ENCODE results near the gene KDM8.

KDM8 gene

DNA sequence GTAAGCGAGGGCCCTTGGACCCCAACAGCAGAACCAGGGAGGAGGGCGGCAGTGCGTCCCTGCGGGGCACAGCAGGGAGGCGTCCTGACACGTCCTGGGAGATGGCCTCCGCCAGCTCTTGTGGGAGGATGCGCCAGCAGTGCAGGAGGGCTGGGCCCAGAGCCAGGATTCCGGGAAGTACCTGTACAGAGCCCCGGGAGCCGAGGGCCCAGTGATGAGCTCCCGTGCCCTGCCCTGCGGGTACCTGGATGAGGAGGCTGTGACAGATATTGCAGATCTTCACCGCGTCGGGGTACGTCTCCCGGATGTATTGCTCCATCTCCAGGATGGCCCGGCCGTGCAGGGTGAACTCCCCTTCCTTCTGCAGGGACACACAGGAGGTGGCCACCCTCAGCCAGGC, 23.1 kb downstream of the KDM8 start:
- Histone ChIP-seq H3K36me3 (ENCODE audit: insufficient read depth, low read depth, low read length) (no peaks in the 10 kb centered on the region), H3K27me3 (ENCODE audit: insufficient read depth, low read length) (no peaks in the 10 kb centered on the region), H3K4me3 (ENCODE audit: low read length) (no peak overlapping the region), H3K9ac (ENCODE audit: low read depth, low read length) (no peak overlapping the region), H3K9me3 (ENCODE audit: insufficient read depth, low read depth, low read length) (no peaks in the 10 kb centered on the region), H3K4me1 (ENCODE audit: insufficient read depth, low read length) (no peaks in the 10 kb centered on the region), H3K27ac (ENCODE audit: low read length) (no peak overlapping the region)

DNA sequence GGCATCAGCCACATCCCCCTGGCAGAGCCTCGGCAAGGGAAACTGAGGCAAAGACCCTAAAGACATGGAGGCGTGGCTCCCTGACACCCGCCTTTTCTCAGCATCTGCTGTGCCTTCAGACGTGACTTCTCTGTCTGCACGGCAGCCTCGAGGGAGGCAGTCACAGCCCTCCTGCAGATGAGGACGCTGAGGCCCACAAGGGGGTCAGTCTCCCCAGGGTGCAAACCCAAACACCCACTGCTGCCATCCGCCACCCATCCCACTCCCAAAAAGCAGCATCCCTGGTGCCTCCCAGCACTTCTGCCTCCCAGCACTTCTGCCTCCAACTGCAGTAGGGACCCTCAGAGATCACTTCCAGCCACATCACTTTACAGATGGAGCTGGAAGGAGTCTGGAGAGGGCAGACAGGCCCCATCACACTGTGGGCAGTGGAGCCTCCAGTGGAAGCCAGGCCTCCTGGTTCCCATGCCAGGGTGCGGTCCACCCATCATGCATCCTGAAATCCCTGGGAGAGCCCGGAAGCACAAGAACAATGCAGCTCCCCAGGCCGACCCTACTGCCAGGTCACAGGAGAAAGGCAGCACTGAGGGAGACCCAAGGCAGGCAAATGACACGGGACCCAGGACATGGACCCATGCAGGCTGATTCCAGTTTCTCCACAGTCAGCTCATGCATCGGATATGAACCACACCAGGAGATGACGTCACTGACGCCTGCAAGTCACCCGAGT, 23.8 kb downstream of the KDM8 start:
- Histone ChIP-seq H3K27ac (ENCODE audit: low read length) (no peak overlapping the region), H3K4me1 (ENCODE audit: insufficient read depth, low read length) (no peaks in the 10 kb centered on the region), H3K27me3 (ENCODE audit: insufficient read depth, low read length) (no peaks in the 10 kb centered on the region), H3K4me3 (ENCODE audit: low read length) (no peak overlapping the region), H3K9me3 (ENCODE audit: insufficient read depth, low read depth, low read length) (no peaks in the 10 kb centered on the region), H3K9ac (ENCODE audit: low read depth, low read length) (no peak overlapping the region), H3K36me3 (ENCODE audit: insufficient read depth, low read depth, low read length) (no peaks in the 10 kb centered on the region)

DNA sequence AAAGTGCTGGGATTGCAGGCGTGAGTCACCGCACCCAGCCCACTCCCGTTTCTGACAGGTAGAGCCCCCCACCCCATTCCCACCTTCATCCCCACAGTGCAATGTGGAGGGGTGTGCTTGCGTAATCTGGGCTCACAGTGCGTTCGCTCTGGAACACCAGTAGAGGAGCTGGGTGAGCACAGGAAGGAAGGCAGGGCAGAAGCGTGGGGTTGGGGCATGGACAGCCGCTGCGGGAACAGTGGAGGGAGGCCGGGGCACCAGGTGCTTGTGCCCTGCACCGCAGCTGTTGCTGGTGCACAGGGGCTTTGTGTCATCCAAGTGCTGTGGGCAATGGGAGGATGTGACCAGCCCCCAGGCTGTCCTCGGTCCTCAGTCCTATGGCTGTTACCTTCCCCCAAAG, 24.7 kb downstream of the KDM8 start:
- Histone ChIP-seq H3K4me1 (ENCODE audit: insufficient read depth, low read length) (no peaks in the 10 kb centered on the region), H3K27ac (ENCODE audit: low read length) (no peak overlapping the region), H3K9me3 (ENCODE audit: insufficient read depth, low read depth, low read length) (no peaks in the 10 kb centered on the region), H3K27me3 (ENCODE audit: insufficient read depth, low read length) (no peaks in the 10 kb centered on the region), H3K9ac (ENCODE audit: low read depth, low read length) (no peak overlapping the region), H3K4me3 (ENCODE audit: low read length) (no peak overlapping the region), H3K36me3 (ENCODE audit: insufficient read depth, low read depth, low read length) (no peaks in the 10 kb centered on the region)

DNA sequence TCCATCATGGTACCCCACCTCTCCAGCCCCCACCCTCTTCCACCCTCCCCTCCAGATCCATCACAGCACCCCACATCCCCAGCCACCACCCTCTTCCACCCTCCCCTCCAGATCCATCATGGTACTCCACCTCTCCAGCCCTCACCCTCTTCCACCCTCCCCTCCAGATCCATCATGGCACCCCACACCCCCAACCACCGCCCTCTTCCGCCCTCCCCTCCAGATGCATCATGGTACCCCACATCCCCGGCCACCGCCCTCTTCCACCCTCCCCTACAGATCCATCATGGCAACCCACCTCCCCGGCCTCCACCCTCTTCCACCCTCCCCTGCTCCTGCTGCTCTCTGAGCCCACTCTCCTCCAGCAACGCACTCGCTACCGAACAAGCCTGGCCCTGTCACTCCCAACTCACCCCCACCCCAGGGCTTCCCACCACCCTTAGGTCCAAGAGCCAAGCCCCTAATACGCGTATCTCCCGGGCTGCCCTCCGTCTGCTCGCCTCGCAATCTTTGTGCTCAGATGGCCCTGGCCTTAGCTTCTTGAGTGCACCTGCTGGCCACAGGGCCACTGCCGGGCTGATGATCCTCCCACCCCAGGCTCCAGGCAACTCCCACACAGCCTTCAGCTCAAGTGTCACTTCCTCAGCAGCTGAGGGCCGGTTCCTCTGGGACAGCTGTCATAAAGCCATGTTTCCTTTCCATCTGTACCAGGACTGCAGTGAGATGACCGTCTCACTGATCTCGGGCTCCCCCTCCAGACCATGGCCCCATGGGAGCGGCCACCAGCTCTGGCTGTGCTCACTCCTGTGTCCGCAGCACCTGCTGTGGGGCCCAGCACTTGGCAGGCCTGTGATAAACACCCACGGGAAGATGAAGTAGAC, 25.5 kb downstream of the KDM8 start:
- no peak overlapping the region for H3K4me3 ChIP-seq (ENCODE audit: low read length)
- H3K9me3 ChIP-seq (ENCODE audit: insufficient read depth, low read depth, low read length), result no peaks in the 10 kb centered on the region
- H3K27ac ChIP-seq (ENCODE audit: low read length), result no peak overlapping the region
- H3K36me3 ChIP-seq (ENCODE audit: insufficient read depth, low read depth, low read length), result no peaks in the 10 kb centered on the region
- no peaks in the 10 kb centered on the region for H3K4me1 ChIP-seq (ENCODE audit: insufficient read depth, low read length)
- H3K9ac ChIP-seq (ENCODE audit: low read depth, low read length), result no peak overlapping the region
- H3K27me3 ChIP-seq (ENCODE audit: insufficient read depth, low read length), result no peaks in the 10 kb centered on the region

- no peak overlapping the region for H3K9ac ChIP-seq (ENCODE audit: low read depth, low read length)
- no peak overlapping the region for H3K27ac ChIP-seq (ENCODE audit: low read length)
Measured at GRCh38 chr16:27229891-27230470, 26.7 kb downstream of the KDM8 start.

GRCh38 chr16:27230562-27231001, 27.3 kb downstream of the KDM8 start:
- no peak overlapping the region for H3K4me3 ChIP-seq (ENCODE audit: low read length)
- H3K27ac ChIP-seq (ENCODE audit: low read length), result no peak overlapping the region
- no peaks in the 10 kb centered on the region for H3K4me1 ChIP-seq (ENCODE audit: insufficient read depth, low read length)
- H3K9ac ChIP-seq (ENCODE audit: low read depth, low read length), result no peak overlapping the region
- H3K36me3 ChIP-seq (ENCODE audit: insufficient read depth, low read depth, low read length), result no peaks in the 10 kb centered on the region
- H3K9me3 ChIP-seq (ENCODE audit: insufficient read depth, low read depth, low read length), result no peaks in the 10 kb centered on the region
- no peaks in the 10 kb centered on the region for H3K27me3 ChIP-seq (ENCODE audit: insufficient read depth, low read length)

More at GRCh38 chr16:27229891-27230470, 26.7 kb downstream of the KDM8 start:
- H3K36me3 ChIP-seq (ENCODE audit: insufficient read depth, low read depth, low read length), result no peaks in the 10 kb centered on the region
- H3K9me3 ChIP-seq (ENCODE audit: insufficient read depth, low read depth, low read length), result no peaks in the 10 kb centered on the region
- H3K4me1 ChIP-seq (ENCODE audit: insufficient read depth, low read length), result no peaks in the 10 kb centered on the region
- no peak overlapping the region for H3K4me3 ChIP-seq (ENCODE audit: low read length)
- H3K27me3 ChIP-seq (ENCODE audit: insufficient read depth, low read length), result no peaks in the 10 kb centered on the region

- Histone ChIP-seq H3K36me3 (ENCODE audit: insufficient read depth, low read depth, low read length) (no peaks in the 10 kb centered on the region), H3K27me3 (ENCODE audit: insufficient read depth, low read length) (no peaks in the 10 kb centered on the region), H3K4me1 (ENCODE audit: insufficient read depth, low read length) (no peaks in the 10 kb centered on the region), H3K9ac (ENCODE audit: low read depth, low read length) (no peak overlapping the region), H3K9me3 (ENCODE audit: insufficient read depth, low read depth, low read length) (no peaks in the 10 kb centered on the region), H3K27ac (ENCODE audit: low read length) (no peak overlapping the region), H3K4me3 (ENCODE audit: low read length) (no peak overlapping the region)
Measured at GRCh38 chr16:27231692-27232060, 28.4 kb downstream of the KDM8 start.

DNA sequence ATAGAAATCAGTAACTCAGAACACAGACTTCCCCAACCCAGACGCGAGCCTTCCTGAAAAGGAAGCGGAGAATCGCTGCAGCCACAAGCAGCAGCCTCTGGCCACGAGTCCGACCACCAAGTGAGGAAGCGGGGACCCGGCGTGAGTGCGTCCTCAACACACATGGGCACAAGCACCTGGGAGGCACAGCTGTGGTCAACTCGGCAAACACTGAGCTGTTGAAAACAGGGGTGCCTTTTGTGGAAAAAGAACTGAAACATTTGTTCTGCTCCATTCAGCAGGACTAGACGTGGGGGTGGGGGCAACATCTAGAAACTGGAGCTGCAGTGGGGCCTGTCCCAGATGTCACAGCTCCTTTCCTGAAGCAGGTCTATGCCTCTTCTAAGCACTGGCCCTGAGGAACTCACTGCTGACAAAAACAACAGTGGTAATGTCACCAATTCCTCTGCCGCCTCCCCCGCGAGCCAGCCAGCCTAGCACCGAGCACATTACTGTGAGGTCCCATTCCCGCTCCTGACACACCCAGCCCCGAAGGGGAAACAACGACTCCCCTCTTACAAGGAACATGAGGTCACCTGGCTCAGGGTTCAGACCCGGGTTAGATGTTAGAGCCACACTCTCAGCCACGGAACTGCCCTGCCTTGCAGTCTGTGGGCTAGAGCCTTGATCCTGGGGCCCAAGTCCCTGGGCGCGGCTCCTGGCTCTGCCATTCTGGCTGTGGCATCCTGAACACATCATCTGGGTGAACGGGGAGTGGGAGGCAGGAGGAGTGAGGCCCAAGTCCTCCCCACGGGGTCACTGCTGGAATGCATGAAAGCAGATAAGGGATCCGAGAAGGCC, 29.0 kb downstream of the KDM8 start:
- Histone ChIP-seq H3K27ac (ENCODE audit: low read length) (no peak overlapping the region), H3K36me3 (ENCODE audit: insufficient read depth, low read depth, low read length) (no peaks in the 10 kb centered on the region), H3K27me3 (ENCODE audit: insufficient read depth, low read length) (no peaks in the 10 kb centered on the region), H3K4me3 (ENCODE audit: low read length) (no peak overlapping the region), H3K4me1 (ENCODE audit: insufficient read depth, low read length) (no peaks in the 10 kb centered on the region), H3K9me3 (ENCODE audit: insufficient read depth, low read depth, low read length) (no peaks in the 10 kb centered on the region), H3K9ac (ENCODE audit: low read depth, low read length) (no peak overlapping the region)

DNA sequence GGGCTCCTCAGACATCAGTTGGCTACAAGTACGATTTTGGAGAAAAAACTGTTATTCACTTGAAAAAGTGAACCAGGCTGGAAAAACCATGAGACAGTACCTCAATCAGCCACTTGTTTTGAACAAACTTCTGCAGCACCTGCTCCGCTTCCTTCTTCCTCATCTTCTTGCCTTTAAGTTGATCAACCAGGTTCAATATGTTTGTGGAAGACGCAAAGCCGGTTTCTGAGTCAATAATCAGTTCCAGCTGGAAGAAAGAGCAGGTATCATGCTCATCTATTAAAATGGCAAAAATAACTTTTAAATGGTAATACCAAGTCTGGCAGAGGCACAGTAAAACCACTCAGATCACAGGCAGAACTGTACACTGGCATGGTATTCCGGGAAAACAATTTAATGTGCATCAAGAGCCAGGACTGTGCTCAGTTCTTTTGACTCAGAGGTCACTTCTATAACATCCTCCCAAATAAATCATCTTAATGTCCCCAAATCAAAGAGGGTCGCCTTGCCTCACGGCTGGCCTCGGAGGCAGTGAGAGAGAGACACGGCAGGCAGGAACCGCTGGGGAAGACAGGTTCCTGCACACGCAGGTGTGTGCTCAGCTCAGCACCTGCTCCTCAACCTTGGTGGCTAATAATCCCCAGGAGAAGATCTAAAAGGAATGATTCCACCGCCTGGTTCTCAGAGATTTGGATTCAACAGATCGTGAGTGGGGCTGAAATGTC, 29.7 kb downstream of the KDM8 start:
- Histone ChIP-seq H3K36me3 (ENCODE audit: insufficient read depth, low read depth, low read length) (no peaks in the 10 kb centered on the region), H3K4me1 (ENCODE audit: insufficient read depth, low read length) (no peaks in the 10 kb centered on the region), H3K27ac (ENCODE audit: low read length) (no peak overlapping the region), H3K4me3 (ENCODE audit: low read length) (no peak overlapping the region), H3K27me3 (ENCODE audit: insufficient read depth, low read length) (no peaks in the 10 kb centered on the region), H3K9me3 (ENCODE audit: insufficient read depth, low read depth, low read length) (no peaks in the 10 kb centered on the region), H3K9ac (ENCODE audit: low read depth, low read length) (no peak overlapping the region)

GRCh38 chr16:27233731-27234130, 30.4 kb downstream of the KDM8 start:
- Histone ChIP-seq H3K9me3 (ENCODE audit: insufficient read depth, low read depth, low read length) (no peaks in the 10 kb centered on the region), H3K9ac (ENCODE audit: low read depth, low read length) (no peak overlapping the region; the same call in 1 of the 2 replicates), H3K4me3 (ENCODE audit: low read length) (no peak overlapping the region), H3K27me3 (ENCODE audit: insufficient read depth, low read length) (no peaks in the 10 kb centered on the region), H3K4me1 (ENCODE audit: insufficient read depth, low read length) (no peaks in the 10 kb centered on the region), H3K36me3 (ENCODE audit: insufficient read depth, low read depth, low read length) (no peaks in the 10 kb centered on the region), H3K27ac (ENCODE audit: low read length) (no peak overlapping the region)

DNA sequence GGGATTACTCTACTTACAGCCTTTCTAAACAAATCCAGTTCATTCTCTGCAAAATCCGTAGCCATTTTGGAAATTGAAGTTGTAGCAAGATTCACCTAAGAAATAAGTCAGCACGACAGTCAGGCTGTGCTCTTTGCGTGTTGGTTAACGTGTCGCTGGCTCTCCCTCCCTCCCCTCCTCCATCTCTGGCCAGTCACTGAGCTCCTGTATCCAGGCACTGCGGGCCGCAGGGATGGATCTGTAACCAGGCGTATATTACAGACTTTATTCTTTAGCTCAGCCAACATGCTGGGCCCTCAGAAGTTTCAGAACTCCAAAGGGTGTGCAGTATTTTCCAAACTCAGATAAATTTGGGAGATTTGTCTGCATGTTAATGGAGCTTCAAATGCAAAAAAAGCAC, 30.8 kb downstream of the KDM8 start:
- no peaks in the 10 kb centered on the region for H3K27me3 ChIP-seq (ENCODE audit: insufficient read depth, low read length)
- no peak overlapping the region; the same call in 1 of the 2 replicates for H3K9ac ChIP-seq (ENCODE audit: low read depth, low read length)
- H3K36me3 ChIP-seq (ENCODE audit: insufficient read depth, low read depth, low read length), result no peaks in the 10 kb centered on the region
- no peaks in the 10 kb centered on the region for H3K4me1 ChIP-seq (ENCODE audit: insufficient read depth, low read length)
- no peak overlapping the region for H3K27ac ChIP-seq (ENCODE audit: low read length)
- H3K4me3 ChIP-seq (ENCODE audit: low read length), result no peak overlapping the region
- H3K9me3 ChIP-seq (ENCODE audit: insufficient read depth, low read depth, low read length), result no peaks in the 10 kb centered on the region

Data from iPS-20b (cell line).